Brain pericyte (primary cell): ENCODE measurements around the gene PPP1R37.

ENCODE experiments used
- DNase-seq: peaks from one replicate; pipeline ENCODE4 v3.0.0-alpha.2; 2012; ENCODE audit warnings: low read depth, low spot score

PPP1R37 gene

GRCh38 chr19:45137179-45137761 lies 44.3 kb downstream of the PPP1R37 start:
- no peak for DNase-seq

GRCh38 chr19:45138303-45138751 lies 45.3 kb downstream of the PPP1R37 start:
- no peak for DNase-seq

- DNase-seq: no peak
Observed at GRCh38 chr19:45139286-45140143, 46.5 kb downstream of the PPP1R37 start.

- DNase-seq: no peak
Observed at GRCh38 chr19:45140144-45140503, 47.1 kb downstream of the PPP1R37 start.

GRCh38 chr19:45140533-45140932 lies 47.6 kb downstream of the PPP1R37 start:
- no peak for DNase-seq

- no peak for DNase-seq
Observed at GRCh38 chr19:45141203-45141900, 48.4 kb downstream of the PPP1R37 start.

- DNase-seq: no peak
Observed at GRCh38 chr19:45142016-45142725, 49.2 kb downstream of the PPP1R37 start.

- no peak for DNase-seq
Observed at GRCh38 chr19:45142726-45143110, 49.7 kb downstream of the PPP1R37 start.

- no peak for DNase-seq
Observed at GRCh38 chr19:45144431-45145269, 51.7 kb downstream of the PPP1R37 start.

- DNase-seq: no peak
Observed at GRCh38 chr19:45145270-45146189, 52.6 kb downstream of the PPP1R37 start.

- DNase-seq: no peak
Observed at GRCh38 chr19:45146251-45146650, 53.3 kb downstream of the PPP1R37 start.

GRCh38 chr19:45146741-45147205 lies 53.8 kb downstream of the PPP1R37 start:
- no peak for DNase-seq

- no peak for DNase-seq
Observed at GRCh38 chr19:45147835-45148676, 55.1 kb downstream of the PPP1R37 start.

- DNase-seq: no peak
Observed at GRCh38 chr19:45149129-45149528, 56.1 kb downstream of the PPP1R37 start.

GRCh38 chr19:45150180-45150579 lies 57.2 kb downstream of the PPP1R37 start:
- DNase-seq: no peak

- DNase-seq: no peak
Observed at GRCh38 chr19:45150751-45151281, 57.8 kb downstream of the PPP1R37 start.

GRCh38 chr19:45151320-45151719 lies 58.3 kb downstream of the PPP1R37 start:
- no peak for DNase-seq

GRCh38 chr19:45151821-45152503 lies 59.0 kb downstream of the PPP1R37 start:
- DNase-seq: no peak
